22Rv1 (cell line): ENCODE measurements around the gene KCNJ14.

ENCODE experiments used
- H3K27ac ChIP-seq: fragments of 450-650 bp; 2 replicates; pipeline ENCODE4 v1.5.1; 2017
- CTCF ChIP-seq: fragments of 450-650 bp; IDR thresholded peaks from 2 replicates; pipeline ENCODE4 v1.5.1; 2017; ENCODE audit warnings: mild to moderate bottlenecking
- ZFX ChIP-seq: fragments of 450-650 bp; IDR thresholded peaks from 2 replicates; pipeline ENCODE4 v1.6.1; 2017; ENCODE audit warnings: antibody characterized with exemption, borderline replicate concordance

The KCNJ14 gene

DNA sequence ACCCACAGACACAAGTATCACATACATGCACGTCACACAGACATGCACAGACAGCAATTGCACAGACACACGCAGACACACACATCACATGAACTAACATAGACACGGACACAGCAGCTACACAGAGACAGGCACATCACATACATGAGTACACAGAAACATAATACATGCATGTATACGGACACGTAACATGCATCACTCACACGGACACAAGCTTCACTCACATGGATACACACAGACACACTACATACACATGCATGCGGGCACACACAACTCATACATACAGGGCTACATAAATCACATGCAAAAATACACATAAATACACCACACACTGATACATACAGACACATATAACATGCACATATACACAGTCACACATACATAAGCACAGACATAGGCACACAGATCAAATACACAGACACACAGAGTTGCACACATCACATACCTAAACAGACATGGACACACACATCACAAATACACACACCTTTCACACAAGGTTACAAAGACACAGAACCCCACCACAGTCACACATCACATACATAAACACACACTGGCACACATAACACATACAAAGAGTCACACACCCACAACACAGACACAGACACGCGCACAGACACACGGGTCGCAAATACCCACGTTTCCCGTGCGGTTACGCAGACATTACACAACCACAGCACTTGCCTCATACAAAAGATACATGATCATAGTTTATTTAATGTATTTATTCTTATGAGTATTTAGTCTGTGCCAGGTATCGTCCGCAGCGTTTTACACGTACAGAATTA is 57.3 kb downstream of the KCNJ14 start:
- peak overlapping the region; percentile 54 for H3K27ac ChIP-seq
- no peak for TF ChIP-seq ZFX
- TF ChIP-seq CTCF = no peak

GRCh38 chr19:48513289-48514122 is 58.1 kb downstream of the KCNJ14 start:
- H3K27ac ChIP-seq = peak overlapping the region; percentile 54
- TF ChIP-seq CTCF = no peak
- no peak for TF ChIP-seq ZFX

- H3K27ac ChIP-seq = no peak overlapping the region
- TF ChIP-seq CTCF (no peak), ZFX (no peak)
These were observed 58.7 kb downstream of the KCNJ14 start for GRCh38 chr19:48514123-48514458.

DNA sequence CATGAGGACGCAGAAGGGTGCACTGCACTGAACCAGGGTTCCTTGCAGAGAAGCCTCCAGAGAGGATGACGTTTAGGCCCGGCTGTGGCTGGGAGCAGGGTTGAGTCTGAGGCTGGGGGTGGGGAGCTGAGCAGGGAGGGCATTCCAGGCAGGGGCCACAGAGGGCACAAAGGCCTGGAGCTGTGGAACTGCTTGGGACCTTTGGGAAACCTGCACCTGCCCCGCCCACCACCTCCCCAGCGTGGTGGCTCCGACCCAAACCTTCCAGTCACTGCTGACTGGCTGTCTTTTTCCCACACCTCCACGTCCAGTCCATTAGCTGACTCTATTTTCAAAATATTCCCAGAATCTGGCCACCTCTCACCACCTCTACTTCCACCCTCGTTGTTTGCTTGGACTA is 61.2 kb downstream of the KCNJ14 start:
- no peak overlapping the region for H3K27ac ChIP-seq
- TF ChIP-seq CTCF (no peak), ZFX (no peak)
